HG02571 (cell line): Measurements from ENCODE around the gene INO80.

Experiments
- ATAC-seq: cut with Tn5 transposase; IDR thresholded peaks from one replicate; pipeline ENCODE4 v1.9.1; 2021; ENCODE audit warnings: mild to moderate bottlenecking, moderate library complexity; ENCODE audit not compliant: unreplicated experiment

The INO80 gene

GRCh38 chr15:40952301-40952900 lies 163.7 kb downstream of the INO80 start:
- no peak for ATAC-seq

GRCh38 chr15:40951764-40952163 lies 164.3 kb downstream of the INO80 start:
- ATAC-seq, result no peak

DNA sequence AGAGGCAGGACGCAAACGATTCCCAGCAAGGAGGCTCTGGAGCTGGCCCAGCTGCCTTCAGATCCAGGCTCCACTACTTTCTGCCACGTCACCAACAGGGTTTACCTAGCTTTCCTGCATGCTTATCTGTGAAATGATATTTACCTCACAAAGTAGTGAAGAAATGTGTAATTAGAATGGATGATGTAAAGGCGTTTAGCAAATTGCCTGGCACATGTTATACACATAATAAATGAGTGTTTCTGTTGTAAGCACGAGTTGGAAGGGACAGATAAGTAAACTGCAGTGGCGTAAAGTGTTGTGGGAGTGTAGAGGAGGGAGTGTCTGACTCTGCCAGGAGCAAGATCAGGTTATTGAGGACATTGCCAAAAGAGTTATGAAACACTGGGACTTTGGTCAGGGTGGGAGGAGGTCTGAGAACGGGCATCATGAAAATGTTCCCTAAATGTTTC lies 166.3 kb downstream of the INO80 start:
- ATAC-seq, result no peak

DNA sequence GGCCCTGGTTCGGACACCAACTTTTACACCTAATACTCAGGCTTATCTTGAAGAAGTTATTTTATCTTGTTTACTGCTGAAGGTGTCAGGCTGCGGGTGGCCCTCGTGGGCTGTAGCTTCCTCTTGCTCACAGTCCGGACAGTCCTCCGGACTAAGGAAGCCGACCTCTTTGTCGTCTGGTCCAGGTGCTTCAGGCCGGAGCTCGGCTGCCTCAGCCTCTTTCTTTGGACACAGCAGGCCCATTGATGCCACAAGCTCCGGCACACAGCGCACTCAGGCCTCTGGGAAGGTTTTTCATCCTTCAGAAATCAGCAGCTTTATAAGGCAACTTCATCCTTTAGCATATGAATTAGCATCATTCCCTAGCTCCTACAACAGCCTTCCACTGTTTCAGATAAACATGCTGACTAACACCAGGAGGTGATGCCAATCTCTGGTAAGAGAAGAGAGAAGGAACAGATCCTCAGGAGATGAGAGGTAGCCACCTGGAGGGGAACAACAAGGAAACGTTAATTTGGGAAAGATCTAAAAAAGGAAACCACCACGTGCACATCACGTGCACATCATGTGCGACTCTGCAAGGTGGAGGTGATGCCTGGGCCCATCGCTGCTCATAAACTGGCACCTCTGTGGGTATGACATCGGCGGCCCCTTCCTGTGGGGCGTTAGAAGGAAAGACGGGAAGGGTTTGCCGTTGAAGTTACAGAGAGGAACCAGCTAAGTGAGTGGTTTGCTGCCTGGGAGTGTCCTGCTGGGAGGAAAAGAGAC lies 167.2 kb downstream of the INO80 start:
- ATAC-seq, result no peak

GRCh38 chr15:40944510-40945296 lies 171.4 kb downstream of the INO80 start:
- no peak for ATAC-seq

- ATAC-seq, result no peak
These were observed 172.2 kb downstream of the INO80 start for GRCh38 chr15:40943764-40944365.

- no peak for ATAC-seq
These were observed 173.2 kb downstream of the INO80 start for GRCh38 chr15:40942878-40943277.

DNA sequence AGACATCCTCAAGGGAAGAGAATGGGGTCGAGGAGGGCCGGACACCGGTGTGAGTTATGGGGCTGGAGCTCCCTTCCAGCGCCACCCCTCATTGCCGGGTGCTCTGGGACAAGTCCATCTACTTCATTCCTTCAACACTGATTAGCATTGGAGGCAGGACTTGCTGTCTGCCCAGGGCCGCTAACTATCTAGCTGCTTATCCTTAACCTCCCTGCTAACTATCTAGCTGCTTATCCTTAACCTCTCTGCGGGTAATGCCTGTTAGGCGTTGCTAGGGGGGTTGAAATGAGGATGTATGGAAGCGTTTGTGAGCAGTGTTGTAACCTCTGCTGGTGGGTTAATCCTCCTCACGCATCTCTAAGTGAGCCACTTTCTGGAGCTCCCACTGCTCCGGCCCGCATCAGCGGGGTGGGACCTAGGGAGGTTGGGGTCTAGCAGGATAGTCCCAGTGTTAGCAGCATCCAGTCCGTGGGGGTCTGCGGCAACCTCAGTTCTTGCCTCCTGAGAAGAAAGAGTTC lies 173.7 kb downstream of the INO80 start:
- no peak for ATAC-seq

DNA sequence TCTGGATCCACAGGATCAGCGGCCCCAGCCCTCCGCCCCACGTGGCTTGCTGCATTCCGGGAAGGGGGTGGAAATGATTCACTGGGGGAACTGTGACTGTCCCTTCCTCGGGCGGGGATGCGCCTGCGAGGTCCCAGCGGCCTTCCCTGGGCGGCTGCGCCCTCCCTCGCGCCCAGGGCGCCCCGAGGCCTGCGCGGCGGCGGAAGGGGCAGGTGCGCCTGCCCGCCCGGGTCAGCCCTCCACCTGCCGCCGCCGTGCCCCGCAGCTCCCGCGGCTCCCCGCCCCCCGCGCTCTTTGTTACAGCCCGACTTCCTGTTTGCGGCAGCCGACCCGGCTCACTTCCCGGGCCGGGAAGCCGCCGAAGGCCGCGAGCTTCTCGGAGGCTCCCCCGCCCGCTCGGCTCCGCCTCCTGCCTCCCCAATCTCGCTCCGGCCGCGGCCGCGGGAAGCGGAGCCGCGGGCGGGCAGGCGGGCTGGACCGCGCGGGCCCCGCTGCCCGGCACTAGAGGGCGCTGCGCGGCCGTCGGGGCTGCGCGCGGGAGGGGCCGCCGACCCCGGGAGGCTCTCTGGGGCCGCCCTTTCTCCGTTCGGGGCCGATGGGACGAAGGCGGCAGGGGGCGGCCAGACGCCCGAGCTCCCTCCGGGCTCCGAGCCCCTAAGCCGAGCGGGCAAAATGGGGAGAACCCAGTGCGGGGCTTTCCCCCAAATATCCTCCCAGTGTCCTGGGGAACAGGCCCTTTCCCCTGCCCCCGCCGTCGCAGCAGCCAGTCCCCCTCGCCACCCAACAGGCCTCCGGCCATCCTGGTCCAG lies 174.3 kb downstream of the INO80 start:
- ATAC-seq, result no peak

DNA sequence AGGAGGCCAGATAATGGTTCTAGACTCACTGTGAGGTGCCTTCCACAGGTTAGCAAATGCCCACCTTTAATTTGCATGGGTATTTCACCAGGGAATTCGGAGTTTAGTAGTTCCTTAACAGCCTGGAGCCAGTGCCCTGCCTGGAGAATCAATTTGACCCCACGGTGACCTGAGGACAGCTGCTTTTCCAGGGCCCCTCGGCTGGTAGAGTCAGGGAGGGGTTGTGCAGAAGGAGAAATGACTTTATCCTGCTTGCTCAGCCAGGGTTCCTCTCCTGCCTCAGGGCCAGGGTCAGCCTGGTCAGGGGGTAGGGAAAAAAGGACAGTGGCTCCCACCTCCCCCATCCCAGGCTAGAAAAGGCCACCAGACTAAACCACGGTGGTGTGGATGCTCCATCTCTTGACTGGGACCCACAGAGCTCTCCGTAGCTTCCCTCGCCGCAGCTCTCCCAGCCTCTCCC lies 175.0 kb downstream of the INO80 start:
- no peak for ATAC-seq

DNA sequence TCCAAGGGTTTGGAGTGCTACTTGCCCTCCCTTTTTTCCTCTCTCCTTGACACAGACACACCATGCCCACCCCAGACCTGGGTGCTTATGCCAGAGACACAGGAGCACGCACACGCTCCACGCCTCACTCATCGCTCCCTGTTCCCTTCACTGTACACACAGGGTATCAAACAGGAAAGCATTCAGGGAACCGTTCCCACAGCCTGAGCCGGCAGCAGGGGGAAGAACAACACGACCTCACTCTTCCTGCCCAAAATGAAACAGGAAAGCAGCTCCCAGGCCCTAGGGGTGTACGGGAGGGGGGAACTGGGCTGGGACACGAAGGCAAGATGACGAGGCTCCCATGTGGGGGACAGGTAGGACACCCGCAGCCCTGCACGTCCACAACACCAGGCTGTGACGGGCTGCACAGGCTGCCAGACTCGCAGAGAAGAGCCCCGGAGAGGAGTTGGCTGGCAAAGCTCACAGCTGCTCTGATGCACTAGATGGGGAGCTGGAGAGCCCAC lies 175.7 kb downstream of the INO80 start:
- no peak for ATAC-seq

GRCh38 chr15:40938536-40938870 lies 177.6 kb downstream of the INO80 start:
- ATAC-seq, result no peak

DNA sequence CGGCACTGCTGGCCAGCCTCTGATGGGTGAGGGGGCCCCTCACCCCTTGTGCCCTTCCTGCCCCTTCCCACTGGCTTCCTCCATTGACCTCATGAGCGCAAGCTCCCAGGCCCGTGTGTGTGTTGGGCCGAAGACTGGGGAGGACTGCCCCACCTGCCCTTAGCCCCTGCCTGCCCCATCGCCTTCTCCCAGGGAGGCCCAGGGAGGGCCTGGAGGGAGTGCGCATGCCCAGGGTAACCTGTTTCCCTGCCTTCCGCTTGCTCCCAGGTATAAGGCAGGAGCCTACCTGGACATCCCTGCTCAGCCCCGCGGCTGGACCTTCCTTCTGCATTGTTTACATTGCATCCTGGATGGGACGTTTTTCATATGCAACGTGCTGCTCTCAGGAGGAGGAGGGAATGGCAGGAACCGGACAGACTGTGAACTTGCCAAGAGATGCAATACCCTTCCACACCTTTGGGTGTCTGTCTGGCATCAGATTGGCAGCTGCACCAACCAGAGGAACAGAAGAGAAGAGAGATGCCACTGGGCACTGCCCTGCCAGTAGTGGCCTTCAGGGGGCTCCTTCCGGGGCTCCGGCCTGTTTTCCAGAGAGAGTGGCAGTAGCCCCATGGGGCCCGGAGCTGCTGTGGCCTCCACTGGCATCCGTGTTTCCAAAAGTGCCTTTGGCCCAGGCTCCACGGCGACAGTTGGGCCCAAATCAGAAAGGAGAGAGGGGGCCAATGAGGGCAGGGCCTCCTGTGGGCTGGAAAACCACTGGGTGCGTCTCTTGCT lies 178.1 kb downstream of the INO80 start:
- no peak for ATAC-seq

DNA sequence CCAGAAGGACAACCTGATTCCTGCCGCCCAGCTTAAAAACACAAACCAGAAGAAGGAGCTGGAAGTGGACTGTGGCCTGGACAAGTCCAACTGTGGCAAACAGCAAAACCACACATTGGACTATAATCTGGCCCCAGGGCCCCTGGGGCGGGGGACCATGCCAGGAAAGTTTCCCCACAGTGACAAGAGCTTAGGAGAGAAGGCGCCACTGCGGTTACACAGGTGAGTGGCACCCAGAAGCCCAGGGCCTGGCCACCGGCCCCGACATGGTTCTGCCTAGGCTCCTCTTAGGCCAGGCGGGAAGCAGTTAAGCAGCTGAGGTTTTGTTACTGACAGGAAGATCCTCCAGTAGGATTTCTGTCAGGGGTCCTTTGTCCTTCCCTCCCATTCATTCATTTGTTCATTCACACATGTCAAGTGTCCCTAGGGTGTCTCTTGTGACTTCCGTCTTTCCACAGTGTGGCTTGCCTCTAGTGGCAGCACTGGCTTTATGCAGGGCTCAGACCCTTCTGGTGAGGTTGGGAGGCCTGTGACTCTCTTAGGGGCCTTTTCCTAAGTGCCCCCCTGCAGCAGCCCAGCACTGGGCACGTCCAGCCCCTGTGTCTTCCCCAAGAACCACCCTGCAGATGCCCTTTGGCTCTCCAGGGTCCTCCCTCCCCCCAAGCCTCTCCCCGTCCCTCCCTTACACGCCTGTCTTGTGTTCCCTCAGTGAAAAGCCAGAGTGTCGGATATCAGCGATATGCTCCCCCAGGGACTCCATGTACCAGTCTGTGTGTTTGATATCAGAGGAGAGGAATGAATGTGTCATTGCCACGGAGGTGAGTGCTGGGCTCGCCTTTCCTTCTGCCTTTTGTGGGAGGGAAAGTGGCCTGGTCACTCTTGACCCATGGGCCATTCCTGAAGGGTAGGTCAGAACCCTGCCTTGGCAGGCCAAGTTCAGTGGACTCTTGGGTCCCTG lies 179.1 kb downstream of the INO80 start:
- no peak for ATAC-seq

- ATAC-seq, result no peak
These were observed 179.8 kb downstream of the INO80 start for GRCh38 chr15:40936234-40936708.

- no peak for ATAC-seq
These were observed 181.6 kb downstream of the INO80 start for GRCh38 chr15:40934457-40934856.

- ATAC-seq, result no peak
These were observed 182.6 kb downstream of the INO80 start for GRCh38 chr15:40933517-40933902.
